PFSK-1 (cell line): Measurements from ENCODE around the gene LEFTY2.

Source experiments
- POLR2AphosphoS5 ChIP-seq: IDR thresholded peaks from 2 replicates; pipeline ENCODE4 v1.6.1; 2012; ENCODE audit warnings: low read depth, mild to moderate bottlenecking, control low read depth, low read length, moderate library complexity
- REST ChIP-seq, 2 experiments: IDR thresholded peaks; 2 replicates each; pipeline versions ENCODE4 v1.6.1 to v1.8.0; 2011 to 2012; ENCODE audit warnings: low read depth in 2 of 2, low read length in 2 of 2, control low read depth in 1 of 2, inconsistent platforms in 1 of 2, mild to moderate bottlenecking in 1 of 2, moderate library complexity in 1 of 2; ENCODE audit not compliant: insufficient read depth in 1 of 2

GRCh38 chr1:225933072-225933471 is 7.9 kb downstream of the LEFTY2 start:
- TF ChIP-seq POLR2AphosphoS5 = no peak
- TF ChIP-seq REST (IDR thresholded peaks at IDR 0.05; ENCODE audit: insufficient read depth in 1 of 2, low read depth in 2 of 2, low read length in 2 of 2) = no peak
